Common myeloid progenitor, CD34-positive (primary cell): ENCODE measurements around the gene ADGRA3.
"Not testable (repeated sequence)": the region's sequence is repeated elsewhere in the genome, so short reads cannot be mapped to it uniquely, and the experiment has no call there.

Experiments
- CTCF ChIA-PET: fragments of 350-600 bp; sonication (Branson Sonifier 250); formaldehyde crosslinking; loops from one replicate; lab custom pipeline; 2021; ENCODE audit warnings: antibody characterized with exemption; lab: Charles Lee
- POLR2A ChIA-PET: fragments of 350-600 bp; sonication (Branson Sonifier 250); formaldehyde crosslinking; loops from one replicate; lab custom pipeline; 2021; ENCODE audit warnings: antibody characterized with exemption; lab: Charles Lee
- DNase-seq, 3 donors: peaks; one replicate each; pipeline versions ENCODE4 v3.0.0 to v3.0.0-alpha.2; 2013
- H3K27ac ChIP-seq, 2 experiments: 1 replicate in 1 of 2; 2 replicates in 1 of 2; pipeline ENCODE4 v1.7.0; 2013; ENCODE audit warnings: inconsistent platforms in 2 of 2, low read length in 2 of 2, mild to moderate bottlenecking in 2 of 2, low read depth in 1 of 2, moderate library complexity in 1 of 2; ENCODE audit not compliant: severe bottlenecking in 2 of 2, insufficient read depth in 1 of 2, poor library complexity in 1 of 2
- H3K27me3 ChIP-seq, 5 experiments: replicated peaks in 2 of 5; 1 replicate in 3 of 5; 2 replicates in 2 of 5; pipeline versions ENCODE4 v1.6.1 to v1.7.0; 2013; ENCODE audit warnings: low read length in 4 of 5, mild to moderate bottlenecking in 2 of 5, moderate library complexity in 2 of 5, inconsistent platforms in 1 of 5; ENCODE audit not compliant: insufficient read depth in 5 of 5, control insufficient read depth in 4 of 5
- H3K36me3 ChIP-seq, 4 experiments: 1 replicate in 2 of 4; 2 replicates in 2 of 4; pipeline versions ENCODE4 v1.6.1 to v1.7.0; 2013; ENCODE audit warnings: low read length in 3 of 4, control low read depth in 1 of 4, mild to moderate bottlenecking in 1 of 4; ENCODE audit not compliant: control insufficient read depth in 4 of 4, insufficient read depth in 4 of 4
- H3K4me1 ChIP-seq, 4 experiments: 1 replicate in 3 of 4; 2 replicates in 1 of 4; pipeline versions ENCODE4 v1.6.1 to v1.7.1; 2013; ENCODE audit warnings: low read length in 3 of 4, mild to moderate bottlenecking in 3 of 4, control low read depth in 1 of 4, inconsistent platforms in 1 of 4, moderate library complexity in 1 of 4; ENCODE audit not compliant: control insufficient read depth in 4 of 4, insufficient read depth in 4 of 4; ENCODE audit errors: control extremely low read depth in 1 of 4
- H3K4me3 ChIP-seq, 7 experiments: 1 replicate in 4 of 7; 2 replicates in 3 of 7; pipeline versions ENCODE4 v1.5.1 to v1.7.0; 2013; ENCODE audit warnings: mild to moderate bottlenecking in 7 of 7, low read length in 6 of 7, moderate library complexity in 6 of 7, inconsistent platforms in 2 of 7, low read depth in 2 of 7, control low read depth in 1 of 7; ENCODE audit not compliant: insufficient read depth in 4 of 7, control insufficient read depth in 1 of 7; ENCODE audit errors: extremely low read depth in 1 of 7
- H3K9me3 ChIP-seq, 5 experiments: 1 replicate in 4 of 5; 2 replicates in 1 of 5; pipeline versions ENCODE4 v1.6.1 to v1.7.1; 2013; ENCODE audit warnings: low read length in 4 of 5, mild to moderate bottlenecking in 2 of 5, inconsistent platforms in 1 of 5, low read depth in 1 of 5, moderate library complexity in 1 of 5; ENCODE audit not compliant: control insufficient read depth in 4 of 5, insufficient read depth in 2 of 5; ENCODE audit errors: control extremely low read depth in 1 of 5
- WGBS: methylation state at CpG from one replicate; pipeline ENCODE4 v1.1.5; 2013; ENCODE audit not compliant: insufficient coverage; 5-methylcytosine and 5-hydroxymethylcytosine counted together

The ADGRA3 gene

GRCh38 chr4:22391551-22391950 lies 124.3 kb downstream of the ADGRA3 start:
- no peak for DNase-seq
- no peak overlapping the region for H3K27ac ChIP-seq
- H3K4me3 ChIP-seq = no peak overlapping the region
- 100% methylated on average over 3 of the region's 3 CpGs for WGBS
- CTCF ChIA-PET = interaction anchor here (1.3 to 8.8 kb wide), 3 partner anchors 17 to 602 kb away, joined by 3 to 69 read pairs (median 27); no protein-coding TSS in a partner anchor
- H3K9me3 ChIP-seq = no peaks in the 10 kb centered on the region
- no peaks in the 10 kb centered on the region for H3K27me3 ChIP-seq
- peaks cover 3 to 19% (median 16%) of the 10 kb centered on the region in 4 experiments for H3K36me3 ChIP-seq
- H3K4me1 ChIP-seq = no peaks in the 10 kb centered on the region
- POLR2A ChIA-PET = no interaction called here

GRCh38 chr4:22389240-22389870 lies 126.5 kb downstream of the ADGRA3 start:
- WGBS = 50% methylated on average over 2 of the region's 3 CpGs

GRCh38 chr4:22385611-22386011 lies 130.3 kb downstream of the ADGRA3 start:
- DNase-seq = no peak
- H3K4me1 ChIP-seq = no peaks in the 10 kb centered on the region
- WGBS = 96% methylated on average over 4 of the region's 7 CpGs
- H3K4me3 ChIP-seq = no peak overlapping the region
- POLR2A ChIA-PET = no interaction called here
- no peaks in the 10 kb centered on the region for H3K27me3 ChIP-seq
- no peak overlapping the region for H3K27ac ChIP-seq
- H3K9me3 ChIP-seq = no peaks in the 10 kb centered on the region
- CTCF ChIA-PET = interaction anchor here (8.8 kb wide), 1 partner anchor 596 kb away, joined by 69 read pairs; no protein-coding TSS in a partner anchor
- peaks cover 3 to 22% (median 16%) of the 10 kb centered on the region in 4 experiments for H3K36me3 ChIP-seq

More at GRCh38 chr4:22389240-22389870, 126.5 kb downstream of the ADGRA3 start:
- Histone ChIP-seq H3K27ac (no peak overlapping the region), H3K27me3 (no peaks in the 10 kb centered on the region), H3K4me1 (no peaks in the 10 kb centered on the region), H3K9me3 (no peaks in the 10 kb centered on the region), H3K4me3 (no peak overlapping the region), H3K36me3 (peaks cover 3 to 22% (median 16%) of the 10 kb centered on the region in 4 experiments)
- ChIA-PET POLR2A (interaction anchor here (0.6 kb wide), 1 partner anchor 318 kb away, joined by 3 read pairs; no protein-coding TSS in a partner anchor), CTCF (interaction anchor here (0.8 to 8.8 kb wide), 13 partner anchors 8 to 600 kb away, joined by 3 to 69 read pairs (median 5); no protein-coding TSS in a partner anchor)
- peak; percentile 73 to 89 (median 86) for DNase-seq

- Histone ChIP-seq H3K27me3 (no peaks in the 10 kb centered on the region), H3K9me3 (no peaks in the 10 kb centered on the region), H3K36me3 (peaks cover 3 to 22% (median 16%) of the 10 kb centered on the region in 4 experiments), H3K4me1 (no peaks in the 10 kb centered on the region), H3K4me3 (no peak overlapping the region), H3K27ac (no peak overlapping the region)
- POLR2A ChIA-PET = no interaction called here
- DNase-seq = no peak
- CTCF ChIA-PET = interaction anchor here (0.8 to 1.7 kb wide), 3 partner anchors 9 to 594 kb away, joined by 4 to 5 read pairs (median 4); no protein-coding TSS in a partner anchor
These were observed 131.7 kb downstream of the ADGRA3 start for GRCh38 chr4:22384154-22384553.

GRCh38 chr4:22382216-22382615 lies 133.7 kb downstream of the ADGRA3 start:
- 67% methylated on average over 1 of the region's 3 CpGs for WGBS
- H3K36me3 ChIP-seq, H3K4me3 ChIP-seq, H3K27me3 ChIP-seq, H3K4me1 ChIP-seq, POLR2A ChIA-PET, H3K9me3 ChIP-seq, H3K27ac ChIP-seq: not testable (repeated sequence)
- CTCF ChIA-PET = interaction anchor here (1.4 kb wide), 1 partner anchor 8 kb away, joined by 3 read pairs; no protein-coding TSS in a partner anchor
- DNase-seq = peak in 2 of 3 donors; percentile 19 to 40

DNA sequence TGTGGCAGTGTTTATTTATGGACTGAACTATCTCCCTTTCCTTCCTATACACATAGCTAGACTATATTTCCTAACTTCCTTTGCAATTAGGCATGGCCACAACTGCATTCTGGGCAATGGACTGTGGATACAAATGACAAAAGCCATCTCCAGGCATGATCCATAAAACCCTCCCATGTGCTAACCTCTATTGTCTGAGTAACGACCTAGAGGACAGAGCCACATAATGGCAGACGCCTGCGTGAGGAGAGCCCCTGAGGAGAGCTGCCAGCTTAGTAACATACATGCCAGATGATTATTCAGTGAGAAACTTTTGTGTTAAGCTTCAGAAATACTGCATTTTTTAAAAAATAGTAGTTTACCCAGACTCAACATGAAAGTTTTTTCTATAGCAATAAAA lies 142.9 kb downstream of the ADGRA3 start:
- DNase-seq = no peak
- Histone ChIP-seq H3K4me3 (no peak overlapping the region), H3K9me3 (peaks cover 0 to 2% (median 0%) of the 10 kb centered on the region in 5 experiments), H3K36me3 (no peaks in the 10 kb centered on the region), H3K27ac (no peak overlapping the region), H3K27me3 (no peaks in the 10 kb centered on the region), H3K4me1 (no peaks in the 10 kb centered on the region)
- ChIA-PET CTCF (interaction anchor here (0.7 to 1.4 kb wide), 2 partner anchors 15 to 37 kb away, joined by 3 read pairs; no protein-coding TSS in a partner anchor), POLR2A (no interaction called here)
- 71% methylated on average over 1 of the region's 3 CpGs for WGBS

DNA sequence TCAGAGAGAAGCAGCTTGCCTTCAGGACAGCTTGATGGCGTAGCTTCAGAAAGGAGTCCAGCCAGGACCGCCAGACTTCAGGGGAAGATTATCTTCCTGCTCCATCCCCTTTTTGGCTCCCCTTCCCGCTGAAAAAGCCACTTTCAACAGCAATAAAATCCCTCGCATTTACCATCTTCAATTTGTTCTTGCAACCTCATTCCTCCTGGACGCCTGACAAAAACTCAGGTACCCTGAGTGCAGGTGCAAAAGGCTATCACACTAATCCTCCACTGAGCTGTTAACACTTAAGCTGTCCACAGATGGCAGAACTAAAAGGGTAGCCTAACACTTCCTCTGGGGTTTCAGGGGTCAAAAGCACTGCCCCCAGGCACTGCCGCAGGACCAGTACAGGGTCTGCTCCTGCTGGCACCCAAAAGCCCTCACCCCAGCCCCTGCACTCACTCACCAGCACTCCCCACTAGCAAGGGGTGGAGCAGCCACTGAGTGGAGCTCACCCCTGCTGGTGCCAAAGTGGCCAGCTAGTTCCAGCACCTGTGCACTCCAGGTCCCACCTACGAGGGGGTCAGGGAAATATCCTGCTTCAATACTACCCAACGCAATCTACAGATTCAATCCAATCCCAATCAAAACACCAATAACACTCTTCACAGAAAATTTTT lies 145.8 kb downstream of the ADGRA3 start:
- Histone ChIP-seq H3K4me3 (no peak overlapping the region), H3K27ac (no peak overlapping the region), H3K27me3 (no peaks in the 10 kb centered on the region), H3K36me3 (no peaks in the 10 kb centered on the region), H3K4me1 (no peaks in the 10 kb centered on the region), H3K9me3 (peaks cover 0 to 2% (median 0%) of the 10 kb centered on the region in 5 experiments)
- 92% methylated on average over 5 of the region's 8 CpGs for WGBS
- POLR2A ChIA-PET = no interaction called here
- no peak for DNase-seq
- CTCF ChIA-PET = interaction anchor here (0.8 kb wide), 1 partner anchor 19 kb away, joined by 3 read pairs; no protein-coding TSS in a partner anchor
